GM12865 (cell line): ENCODE data around the gene GPR183.
A peak's percentile ranks its signal among the peaks of the same experiment; 100 is the strongest.

Experiments used
- DNase-seq: peaks from one replicate; pipeline ENCODE4 v3.0.0; 2010; ENCODE audit warnings: low read depth
- H3K4me3 ChIP-seq: 2 replicates; pipeline ENCODE4 v1.5.1; 2011; ENCODE audit warnings: mild to moderate bottlenecking, low read depth, low read length, control low read depth
- TF ChIP-seq, protein P1 (sequence below): IDR thresholded peaks from 2 replicates; pipeline ENCODE4 v1.5.1; 2011; ENCODE audit warnings: low read length, control low read depth, low read depth, inconsistent platforms; ENCODE audit not compliant: insufficient read depth; ENCODE audit errors: missing control alignments

Gene GPR183

DNA sequence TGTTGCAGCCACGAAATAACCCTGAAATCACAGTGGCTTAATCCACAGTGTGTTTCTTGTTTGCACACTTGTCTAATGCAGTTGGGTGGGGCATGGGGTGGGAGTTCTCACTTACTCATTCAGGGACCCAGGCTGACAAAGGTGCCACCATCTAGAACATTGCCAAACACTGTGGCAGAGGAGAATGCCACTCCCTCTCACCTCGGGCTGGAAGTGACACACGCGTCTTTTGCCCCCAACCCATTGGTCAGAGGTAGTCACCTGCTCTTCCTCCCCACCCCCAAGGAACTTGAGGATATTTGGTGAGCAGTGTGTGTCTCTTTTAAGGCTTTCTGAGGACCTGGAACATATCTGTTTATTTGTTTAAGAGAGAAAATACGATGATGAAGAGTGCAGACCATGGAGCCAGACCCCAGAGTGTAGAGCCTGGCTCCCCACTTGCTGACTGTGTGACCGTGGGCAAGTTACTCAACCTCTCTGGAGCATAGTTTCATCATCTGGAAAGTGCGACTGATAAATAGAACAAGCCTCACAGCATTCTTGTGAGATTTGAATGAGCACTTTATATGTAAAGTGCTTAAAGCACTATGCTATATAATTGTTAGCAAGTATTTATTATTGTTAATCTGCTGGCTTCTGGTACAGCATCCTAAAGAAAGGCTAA is 17.4 kb downstream of the GPR183 start:
- TF ChIP-seq, protein P1, sequence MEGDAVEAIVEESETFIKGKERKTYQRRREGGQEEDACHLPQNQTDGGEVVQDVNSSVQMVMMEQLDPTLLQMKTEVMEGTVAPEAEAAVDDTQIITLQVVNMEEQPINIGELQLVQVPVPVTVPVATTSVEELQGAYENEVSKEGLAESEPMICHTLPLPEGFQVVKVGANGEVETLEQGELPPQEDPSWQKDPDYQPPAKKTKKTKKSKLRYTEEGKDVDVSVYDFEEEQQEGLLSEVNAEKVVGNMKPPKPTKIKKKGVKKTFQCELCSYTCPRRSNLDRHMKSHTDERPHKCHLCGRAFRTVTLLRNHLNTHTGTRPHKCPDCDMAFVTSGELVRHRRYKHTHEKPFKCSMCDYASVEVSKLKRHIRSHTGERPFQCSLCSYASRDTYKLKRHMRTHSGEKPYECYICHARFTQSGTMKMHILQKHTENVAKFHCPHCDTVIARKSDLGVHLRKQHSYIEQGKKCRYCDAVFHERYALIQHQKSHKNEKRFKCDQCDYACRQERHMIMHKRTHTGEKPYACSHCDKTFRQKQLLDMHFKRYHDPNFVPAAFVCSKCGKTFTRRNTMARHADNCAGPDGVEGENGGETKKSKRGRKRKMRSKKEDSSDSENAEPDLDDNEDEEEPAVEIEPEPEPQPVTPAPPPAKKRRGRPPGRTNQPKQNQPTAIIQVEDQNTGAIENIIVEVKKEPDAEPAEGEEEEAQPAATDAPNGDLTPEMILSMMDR, result no peak
- no peak for DNase-seq
- no peak overlapping the region for H3K4me3 ChIP-seq

DNA sequence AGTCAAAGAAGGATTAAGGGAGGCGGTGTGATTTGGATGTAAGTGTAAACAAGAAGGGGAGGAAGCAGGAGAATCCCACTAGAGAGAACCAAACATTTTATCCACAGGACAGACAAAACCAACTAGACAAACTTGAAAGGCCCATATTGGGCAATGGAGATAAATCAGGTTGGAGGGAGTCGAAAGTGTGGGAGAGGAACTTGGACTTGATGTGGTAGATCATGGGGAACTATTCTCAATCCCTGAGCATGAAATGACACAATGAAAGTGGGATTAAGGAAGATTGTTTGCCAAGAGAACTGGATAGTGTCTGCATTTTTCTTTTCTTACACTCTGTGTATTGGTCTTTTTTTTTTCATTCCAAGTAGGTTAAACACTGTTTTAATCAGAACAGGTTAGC is 17.9 kb downstream of the GPR183 start:
- H3K4me3 ChIP-seq, result no peak overlapping the region
- DNase-seq, result no peak
- TF ChIP-seq, protein P1, result no peak

DNA sequence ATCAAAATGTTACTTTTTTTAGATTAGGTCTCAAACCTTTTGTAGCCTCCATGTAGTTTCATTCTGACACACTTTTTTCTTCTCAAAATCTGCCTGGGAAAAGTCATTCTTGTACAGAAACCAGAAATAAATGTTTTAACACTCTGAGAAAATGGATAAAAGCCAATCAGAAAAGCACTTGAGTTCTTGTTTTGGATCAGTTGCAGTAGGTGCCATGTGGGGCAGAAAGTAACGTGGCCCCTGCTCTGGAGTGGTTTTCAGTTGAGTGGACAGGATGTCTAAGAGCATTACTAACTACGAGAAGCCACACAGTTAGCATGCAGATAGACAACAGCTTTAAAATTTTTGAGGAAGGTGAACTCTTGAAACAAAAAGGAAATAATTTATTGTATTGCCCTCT is 19.1 kb downstream of the GPR183 start:
- peak; percentile 94 for DNase-seq
- TF ChIP-seq, protein P1, result no peak
- no peak overlapping the region for H3K4me3 ChIP-seq

DNA sequence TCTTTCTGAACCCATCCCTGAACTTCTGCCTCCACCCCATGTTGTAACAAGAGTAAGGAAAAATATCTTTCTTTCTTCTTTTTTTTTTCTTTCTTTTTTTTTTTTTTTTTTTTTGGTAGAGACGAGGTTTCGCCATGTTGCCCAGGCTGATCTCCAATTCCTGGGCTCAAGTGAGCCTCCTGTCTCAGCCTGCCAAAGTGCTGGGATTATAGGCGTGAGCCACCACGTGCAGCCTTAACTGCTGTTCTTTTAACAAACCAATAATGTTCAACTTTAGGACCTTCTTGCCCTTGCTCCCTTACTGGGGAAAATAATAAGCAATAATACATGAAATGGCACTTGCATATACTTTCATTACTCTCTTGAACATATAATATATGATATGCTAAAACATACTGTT is 19.6 kb downstream of the GPR183 start:
- no peak overlapping the region for H3K4me3 ChIP-seq
- TF ChIP-seq, protein P1, result no peak
- no peak for DNase-seq

DNA sequence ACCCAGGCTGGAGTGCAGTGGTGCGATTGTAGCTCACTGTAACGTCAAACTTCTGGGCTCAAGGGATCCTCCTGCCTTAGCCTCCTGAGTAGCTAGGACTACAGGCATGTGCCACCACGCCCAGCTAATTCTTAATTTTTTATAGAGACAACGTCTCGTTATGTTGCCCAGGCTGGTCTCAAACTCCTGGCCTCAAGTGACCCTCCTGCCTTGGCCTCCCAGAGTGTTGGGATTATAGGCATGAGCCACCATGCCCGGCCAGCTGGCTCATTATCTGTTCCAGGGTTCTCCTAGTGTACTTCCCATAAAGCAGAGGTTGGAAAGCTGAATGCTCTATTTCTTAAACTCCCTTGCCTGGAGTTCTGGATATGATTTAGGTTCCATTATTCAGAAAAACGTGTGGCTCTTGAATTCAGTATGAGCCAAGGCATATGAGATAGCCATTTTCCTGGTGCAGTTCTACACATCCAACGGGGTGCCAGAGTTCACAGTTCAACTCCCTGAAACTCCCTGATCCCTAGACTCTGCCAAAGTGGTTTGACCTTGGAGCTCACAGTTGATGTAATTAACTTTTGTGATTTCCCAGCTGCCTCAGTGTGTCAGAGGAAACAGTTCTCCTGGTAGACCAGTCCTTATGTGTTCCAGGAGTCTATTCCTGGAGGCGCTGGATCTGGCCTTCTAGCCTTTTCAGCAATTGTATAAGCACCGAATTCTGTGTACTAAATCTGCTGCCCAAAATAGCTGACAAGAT is 21.6 kb downstream of the GPR183 start:
- TF ChIP-seq, protein P1, result no peak
- DNase-seq, result no peak
- H3K4me3 ChIP-seq, result no peak overlapping the region

DNA sequence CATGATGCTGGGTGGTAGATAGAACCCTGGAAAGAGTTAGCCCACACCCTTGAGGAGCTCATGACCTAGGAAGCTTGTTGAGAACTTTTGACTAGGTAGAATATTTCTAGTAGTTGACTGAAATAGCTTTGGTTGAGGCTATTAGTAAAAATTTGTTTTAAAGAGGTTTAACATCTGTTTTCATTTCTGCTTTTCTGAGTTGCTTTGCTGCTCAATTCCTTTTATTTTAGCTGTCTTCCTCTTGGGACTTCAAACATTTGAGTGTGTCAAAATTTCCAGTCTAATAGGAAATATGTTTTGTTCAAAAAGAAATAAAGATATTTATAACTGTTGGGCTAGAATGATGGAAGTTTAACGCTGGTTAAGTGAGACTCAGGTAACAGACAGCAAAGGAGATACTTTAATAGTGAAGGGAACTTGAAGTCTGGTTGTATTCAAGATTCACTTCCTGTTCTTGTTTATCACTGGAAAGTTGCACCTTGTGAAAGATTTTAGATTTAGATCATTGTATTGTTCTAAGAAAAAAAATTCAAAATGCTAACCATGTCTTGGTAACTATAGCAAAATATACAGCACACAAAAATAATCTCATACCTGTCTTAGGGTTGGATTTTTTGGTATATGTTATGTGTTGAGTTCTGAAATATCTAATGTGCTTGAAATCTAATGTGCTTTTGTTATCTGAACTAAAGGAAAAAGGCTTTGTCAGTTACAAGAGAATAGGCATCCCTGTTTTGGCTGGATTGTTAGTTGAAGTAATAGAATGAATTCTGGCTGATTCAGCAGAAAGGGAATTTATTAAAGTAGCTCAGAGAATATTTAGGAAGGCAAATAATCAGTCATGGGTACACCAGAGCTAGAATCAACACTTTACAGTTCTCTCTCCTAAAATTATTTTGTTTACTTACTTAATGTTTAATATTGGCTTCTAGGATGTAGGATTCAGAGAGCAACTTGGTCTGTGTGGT is 24.7 kb downstream of the GPR183 start:
- TF ChIP-seq, protein P1, result no peak
- DNase-seq, result peak; percentile 54
- H3K4me3 ChIP-seq, result no peak overlapping the region
